Prostate gland (tissue), 2 donors: Measurements from ENCODE around the gene KIAA1671.

Source experiments
- POLR2A ChIP-seq: fragments of 450-650 bp; IDR thresholded peaks from one replicate; pipeline ENCODE4 v1.6.1; 2016; ENCODE audit warnings: antibody characterized with exemption, mild to moderate bottlenecking
- TF ChIP-seq, protein P1 (sequence below), 4 experiments: fragments of 200-600 bp in 2 of 4; fragments of 450-650 bp in 2 of 4; sonication (generic) in 2 of 4; IDR thresholded peaks; 1 replicate in 3 of 4; 2 replicates in 1 of 4; pipeline ENCODE4 v1.5.1; 2016 to 2019; ENCODE audit warnings: antibody characterized with exemption in 4 of 4, mild to moderate bottlenecking in 2 of 4, moderate library complexity in 2 of 4

DNA sequence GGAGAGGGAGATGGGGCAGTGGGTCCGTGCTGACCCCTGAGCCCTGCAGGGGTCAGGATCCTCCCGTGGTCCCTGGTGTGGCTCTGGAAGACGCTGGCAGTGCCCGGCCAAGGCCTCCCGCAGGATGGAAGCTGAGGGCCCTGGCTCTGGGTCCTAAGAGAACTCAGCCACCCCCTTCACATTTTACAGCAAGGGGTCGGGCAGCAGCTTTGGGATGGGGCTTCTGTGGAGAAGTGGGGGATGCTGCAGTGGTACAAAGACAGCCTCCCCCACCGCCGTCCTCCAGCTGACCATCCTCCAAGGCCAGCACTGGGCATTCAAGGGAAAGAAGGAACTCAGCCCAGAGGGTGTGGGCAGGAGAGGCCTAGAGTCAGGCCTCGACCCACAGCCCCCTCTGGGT lies 225.4 kb downstream of the KIAA1671 start:
- TF ChIP-seq, protein P1, sequence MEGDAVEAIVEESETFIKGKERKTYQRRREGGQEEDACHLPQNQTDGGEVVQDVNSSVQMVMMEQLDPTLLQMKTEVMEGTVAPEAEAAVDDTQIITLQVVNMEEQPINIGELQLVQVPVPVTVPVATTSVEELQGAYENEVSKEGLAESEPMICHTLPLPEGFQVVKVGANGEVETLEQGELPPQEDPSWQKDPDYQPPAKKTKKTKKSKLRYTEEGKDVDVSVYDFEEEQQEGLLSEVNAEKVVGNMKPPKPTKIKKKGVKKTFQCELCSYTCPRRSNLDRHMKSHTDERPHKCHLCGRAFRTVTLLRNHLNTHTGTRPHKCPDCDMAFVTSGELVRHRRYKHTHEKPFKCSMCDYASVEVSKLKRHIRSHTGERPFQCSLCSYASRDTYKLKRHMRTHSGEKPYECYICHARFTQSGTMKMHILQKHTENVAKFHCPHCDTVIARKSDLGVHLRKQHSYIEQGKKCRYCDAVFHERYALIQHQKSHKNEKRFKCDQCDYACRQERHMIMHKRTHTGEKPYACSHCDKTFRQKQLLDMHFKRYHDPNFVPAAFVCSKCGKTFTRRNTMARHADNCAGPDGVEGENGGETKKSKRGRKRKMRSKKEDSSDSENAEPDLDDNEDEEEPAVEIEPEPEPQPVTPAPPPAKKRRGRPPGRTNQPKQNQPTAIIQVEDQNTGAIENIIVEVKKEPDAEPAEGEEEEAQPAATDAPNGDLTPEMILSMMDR (IDR thresholded peaks at IDR 0.05): no peak
- no peak for TF ChIP-seq POLR2A
